ENCODE data around the gene RECK. TPM values are rescaled to one million over a fixed set of nuclear protein-coding genes. Genes with fewer than 3 reads are reported as not detected.
A peak's percentile ranks its signal among the peaks of the same experiment; 100 is the strongest.

Gene RECK
- total RNA-seq, 1 donor from 2014 or later, result 5.4 TPM

GRCh38 chr9:36035006-36035405 lies 1.7 kb upstream of the RECK start:
- DNase-seq, result no peak
- Histone ChIP-seq H3K27me3 (ENCODE audit: low read depth) (no peaks in the 10 kb centered on the region), H3K27ac (replicated peaks) (no peak overlapping the region), H3K4me1 (peaks cover 35% of the 10 kb centered on the region), H3K36me3 (no peaks in the 10 kb centered on the region), H3K9me3 (replicated peaks) (no peaks in the 10 kb centered on the region), H3K4me3 (no peak overlapping the region)
- no peak for TF ChIP-seq CTCF (IDR thresholded peaks at IDR 0.05; ENCODE audit: borderline replicate concordance)
- intact Hi-C loops (cut with micrococcal nuclease), result no loop called here

GRCh38 chr9:36036253-36036779 lies 397 bp upstream of the RECK start:
- no peak for TF ChIP-seq CTCF (IDR thresholded peaks at IDR 0.05; ENCODE audit: borderline replicate concordance)
- Histone ChIP-seq H3K27me3 (ENCODE audit: low read depth) (no peaks in the 10 kb centered on the region), H3K4me1 (peaks cover 46% of the 10 kb centered on the region), H3K4me3 (peak overlapping the region; percentile 97), H3K36me3 (no peaks in the 10 kb centered on the region), H3K27ac (replicated peaks) (peak overlapping the region; percentile 83), H3K9me3 (replicated peaks) (no peaks in the 10 kb centered on the region)
- intact Hi-C loops (cut with micrococcal nuclease), result no loop called here
- DNase-seq, result no peak

GRCh38 chr9:36037549-36038122 lies 923 bp downstream of the RECK start:
- no peaks in the 10 kb centered on the region for H3K9me3 ChIP-seq (replicated peaks)
- no peak for TF ChIP-seq CTCF (IDR thresholded peaks at IDR 0.05; ENCODE audit: borderline replicate concordance)
- peak overlapping the region; percentile 97 for H3K4me3 ChIP-seq
- peaks cover 52% of the 10 kb centered on the region for H3K4me1 ChIP-seq
- H3K27ac ChIP-seq (replicated peaks), result peak overlapping the region; percentile 83
- DNase-seq, result no peak
- no peaks in the 10 kb centered on the region for H3K36me3 ChIP-seq
- no peaks in the 10 kb centered on the region for H3K27me3 ChIP-seq (ENCODE audit: low read depth)
- intact Hi-C loops (cut with micrococcal nuclease), result no loop called here

GRCh38 chr9:36039121-36039520 lies 2.4 kb downstream of the RECK start:
- H3K4me1 ChIP-seq, result peaks cover 52% of the 10 kb centered on the region
- DNase-seq, result no peak
- no peaks in the 10 kb centered on the region for H3K27me3 ChIP-seq (ENCODE audit: low read depth)
- TF ChIP-seq CTCF (IDR thresholded peaks at IDR 0.05; ENCODE audit: borderline replicate concordance), result no peak
- H3K27ac ChIP-seq (replicated peaks), result no peak overlapping the region
- no peak overlapping the region for H3K4me3 ChIP-seq
- intact Hi-C loops (cut with micrococcal nuclease), result no loop called here
- no peaks in the 10 kb centered on the region for H3K9me3 ChIP-seq (replicated peaks)
- no peaks in the 10 kb centered on the region for H3K36me3 ChIP-seq

GRCh38 chr9:36039696-36040095 lies 3.0 kb downstream of the RECK start:
- Histone ChIP-seq H3K4me3 (no peak overlapping the region), H3K9me3 (replicated peaks) (no peaks in the 10 kb centered on the region), H3K36me3 (no peaks in the 10 kb centered on the region), H3K4me1 (peaks cover 52% of the 10 kb centered on the region), H3K27ac (replicated peaks) (no peak overlapping the region), H3K27me3 (ENCODE audit: low read depth) (no peaks in the 10 kb centered on the region)
- DNase-seq, result no peak
- TF ChIP-seq CTCF (IDR thresholded peaks at IDR 0.05; ENCODE audit: borderline replicate concordance), result no peak
- intact Hi-C loops (cut with micrococcal nuclease), result no loop called here
